Measurements from ENCODE around the gene EIF3CL. TPM values are rescaled to one million over a fixed set of nuclear protein-coding genes. Genes with fewer than 3 reads are reported as not detected.

EIF3CL gene
- 75.5 and 80.9 TPM in 2 replicates for total RNA-seq (2014; rRNA removed; shearing (Covaris generic))

DNA sequence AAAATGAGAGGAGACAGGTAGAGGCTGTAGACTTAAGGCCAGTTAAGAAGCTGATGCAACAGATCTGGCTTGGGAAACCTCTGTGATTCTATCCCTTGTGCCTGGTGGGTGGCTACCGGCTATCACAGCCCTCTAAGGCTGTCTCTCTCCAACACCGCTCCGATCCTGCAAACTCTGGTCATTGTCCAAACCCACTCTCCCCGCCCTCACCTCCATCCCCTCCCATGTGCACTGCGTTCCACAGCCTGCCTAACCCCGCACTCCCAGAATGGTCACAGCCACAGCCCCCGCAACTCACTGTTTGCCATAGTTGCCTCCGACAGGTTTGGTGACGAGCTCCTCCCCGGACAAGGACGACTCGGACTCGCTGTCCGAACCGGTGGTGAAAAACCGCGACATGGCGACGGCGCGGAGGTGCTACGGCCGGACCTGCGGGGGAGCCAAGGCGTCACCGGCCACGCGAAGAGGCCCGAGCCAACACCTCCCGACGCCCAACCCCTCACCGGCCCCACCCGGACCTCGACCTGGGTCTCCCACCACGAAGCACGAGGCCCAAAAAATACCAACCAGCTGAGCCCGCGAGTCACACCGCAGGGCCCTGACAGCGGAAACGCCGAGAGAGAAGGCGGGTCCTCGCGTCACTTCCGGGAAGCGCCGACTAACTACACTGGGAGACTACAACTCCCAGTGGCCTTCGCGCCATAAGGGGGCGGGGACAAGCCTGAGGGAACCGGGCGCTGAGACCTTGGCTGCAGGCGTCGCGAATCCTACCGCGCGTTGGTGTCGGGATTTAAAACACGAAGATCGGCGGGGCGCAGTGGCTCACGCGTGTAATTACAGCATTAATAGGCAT, at the start of gene EIF3CL:
TSS of gene EIF3CL (minus strand) at position 622 of the 853 bp plus-strand sequence. CDS start at position 399, 223 bp downstream.

GRCh38 chr16:28363408-28363807, 40.2 kb downstream of the EIF3CL start, which contains the start of gene NPIPB6:
NPIPB6 (minus strand) TSS chr16:28363508; CDS start chr16:28362822, 686 bp downstream.

Small RNA genes lying within 50 kb of the gene (small RNA-seq; reads per million reads assigned to genes)
- gene AC138904.2, result not detected
- gene MIR6862-1, result not detected

Other genes with a start within 250 kb of the EIF3CL start
- 137 and 143 TPM in 2 replicates for gene XPO6, start 191.9 kb downstream of the EIF3CL start, total RNA-seq (2014; rRNA removed; shearing (Covaris generic))
- 0.03 and 0.15 TPM in 2 replicates for gene SBK1, start 111.3 kb downstream of the EIF3CL start, total RNA-seq (2014; rRNA removed; shearing (Covaris generic))
- 2.0 and 3.2 TPM in 2 replicates for gene NPIPB6, start 40.3 kb downstream of the EIF3CL start, total RNA-seq (2014; rRNA removed; shearing (Covaris generic))
- not detected in 2 replicates for gene NPIPB7, start 68.5 kb upstream of the EIF3CL start, total RNA-seq (2014; rRNA removed; shearing (Covaris generic))
- 10.3 and 15.0 TPM in 2 replicates for gene CLN3, start 88.2 kb upstream of the EIF3CL start, total RNA-seq (2014; rRNA removed; shearing (Covaris generic))
- gene APOBR, start 90.8 kb upstream of the EIF3CL start, total RNA-seq (2014; rRNA removed; shearing (Covaris generic)), result 0.05 and 0.19 TPM in 2 replicates
- not detected in 2 replicates for gene IL27, start 103.0 kb upstream of the EIF3CL start, total RNA-seq (2014; rRNA removed; shearing (Covaris generic))
- gene NUPR1, start 135.1 kb upstream of the EIF3CL start, total RNA-seq (2014; rRNA removed; shearing (Covaris generic)), result 15.4 and 20.1 TPM in 2 replicates
- 22.9 and 26.1 TPM in 2 replicates for gene SGF29, start 150.1 kb upstream of the EIF3CL start, total RNA-seq (2014; rRNA removed; shearing (Covaris generic))
- not detected in 2 replicates for gene SULT1A2, start 193.2 kb upstream of the EIF3CL start, total RNA-seq (2014; rRNA removed; shearing (Covaris generic))
- gene SULT1A1, start 206.2 kb upstream of the EIF3CL start, total RNA-seq (2014; rRNA removed; shearing (Covaris generic)), result 0.80 and 1.6 TPM in 2 replicates
- not detected in 2 replicates for gene NPIPB8, start 234.2 kb upstream of the EIF3CL start, total RNA-seq (2014; rRNA removed; shearing (Covaris generic))

Measured in A375 (cell line).